SH-SY5Y (cell line): ENCODE measurements around the gene STAC.

Experiments used
- GATA2 ChIP-seq: IDR thresholded peaks from 2 replicates; pipeline ENCODE4 v1.6.1; 2011; ENCODE audit warnings: mild to moderate bottlenecking, low read depth, low read length
- GATA3 ChIP-seq: IDR thresholded peaks from 2 replicates; pipeline ENCODE4 v1.6.1; 2011; ENCODE audit warnings: low read depth, mild to moderate bottlenecking, low read length, moderate library complexity

- TF ChIP-seq GATA2 (no peak), GATA3 (no peak)
Observed at GRCh38 chr3:36372534-36372935, 7.8 kb upstream of the STAC start.
